Midbrain (tissue), 1 donor: ENCODE data around the gene STRBP.
A peak's percentile ranks its signal among the peaks of the same experiment; 100 is the strongest.
"Not testable (repeated sequence)": the region's sequence is repeated elsewhere in the genome, so short reads cannot be mapped to it uniquely, and the experiment has no call there.

ENCODE experiments used
- DNase-seq: peaks from one replicate; lab custom pipeline; 2025; lab: John Stamatoyannopoulos, UW

The STRBP gene

GRCh38 chr9:123268465-123269259, at the start of gene STRBP:
Gene STRBP (minus strand): TSS chr9:123268586. CDS start chr9:123184134, 84,452 bp downstream.
- peak; percentile 94 for DNase-seq

DNA sequence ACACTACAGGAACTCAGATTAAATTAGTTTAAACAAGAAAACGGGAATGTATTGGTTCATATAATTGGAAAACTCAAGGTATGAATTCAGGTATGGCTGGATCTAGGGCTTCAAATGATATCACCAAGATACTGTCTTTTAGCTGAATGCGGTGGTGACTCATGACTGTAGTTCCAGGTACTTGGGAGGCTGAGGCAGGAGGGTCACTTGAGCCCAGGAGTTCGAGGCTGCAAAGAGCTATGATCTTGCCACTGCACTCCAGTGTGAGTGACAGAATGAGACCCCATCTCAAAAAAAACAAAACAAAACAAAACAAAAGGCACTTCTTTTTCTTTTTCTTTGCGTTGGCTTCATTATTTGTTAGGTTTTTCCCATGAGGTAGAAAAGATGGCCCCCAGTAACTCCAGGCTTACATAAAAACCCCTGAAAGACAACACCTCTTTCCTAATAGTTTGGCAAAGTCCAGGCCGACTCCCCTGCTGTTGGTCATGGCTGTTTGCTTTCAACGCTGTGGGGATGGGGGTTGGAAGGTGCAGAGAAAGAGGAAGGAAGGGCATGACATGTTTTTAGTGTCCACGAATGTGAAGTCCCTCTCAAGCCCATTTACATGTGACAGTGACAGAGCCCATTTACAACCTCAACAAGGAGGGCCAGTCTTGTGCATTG, 47.8 kb upstream of the STRBP start:
- no peak for DNase-seq

DNA sequence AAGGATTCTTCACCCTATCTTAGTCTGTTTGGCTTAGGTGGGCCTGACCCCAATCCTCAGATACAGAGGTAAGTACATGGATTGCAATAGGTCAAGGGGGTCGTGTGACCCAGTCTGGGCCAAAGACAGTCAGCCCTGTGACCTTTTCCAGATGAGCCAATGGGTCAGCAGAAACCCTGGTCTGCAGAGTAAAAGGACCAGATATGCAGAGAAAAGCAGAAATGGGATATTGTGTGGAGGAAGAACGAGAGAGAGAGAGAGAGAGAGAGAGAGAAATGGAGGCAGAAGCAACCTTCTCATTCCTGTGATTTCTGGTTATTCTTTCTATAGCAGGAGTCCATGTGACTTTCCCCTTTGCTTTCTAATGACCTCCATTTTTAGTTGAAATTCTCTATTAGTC, 47.2 kb upstream of the STRBP start:
- DNase-seq: no peak

DNA sequence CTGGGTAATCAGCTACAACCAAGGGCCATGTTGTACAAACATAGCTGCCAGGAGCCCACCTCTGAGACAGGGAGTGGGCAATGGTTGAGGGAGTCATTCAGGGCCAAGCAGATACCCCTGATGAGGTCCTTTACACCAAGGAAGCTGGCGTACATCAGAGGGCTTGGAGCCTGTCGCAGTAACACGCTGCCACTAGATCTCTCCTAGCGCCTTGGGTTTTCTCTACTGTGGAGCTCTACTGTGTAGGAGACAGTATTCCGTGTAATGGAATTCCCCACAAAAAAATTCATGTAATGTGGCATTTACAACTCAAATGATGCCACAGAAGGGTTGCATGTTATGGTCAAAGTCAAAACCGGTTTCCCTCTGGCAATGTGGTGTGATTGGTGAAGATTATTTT, 46.2 kb upstream of the STRBP start:
- no peak for DNase-seq

GRCh38 chr9:123312306-123312877, 44.0 kb upstream of the STRBP start:
- no peak for DNase-seq

- DNase-seq: no peak
These were observed 42.9 kb upstream of the STRBP start for GRCh38 chr9:123311250-123311752.

- no peak for DNase-seq
These were observed 42.3 kb upstream of the STRBP start for GRCh38 chr9:123310551-123311249.

DNA sequence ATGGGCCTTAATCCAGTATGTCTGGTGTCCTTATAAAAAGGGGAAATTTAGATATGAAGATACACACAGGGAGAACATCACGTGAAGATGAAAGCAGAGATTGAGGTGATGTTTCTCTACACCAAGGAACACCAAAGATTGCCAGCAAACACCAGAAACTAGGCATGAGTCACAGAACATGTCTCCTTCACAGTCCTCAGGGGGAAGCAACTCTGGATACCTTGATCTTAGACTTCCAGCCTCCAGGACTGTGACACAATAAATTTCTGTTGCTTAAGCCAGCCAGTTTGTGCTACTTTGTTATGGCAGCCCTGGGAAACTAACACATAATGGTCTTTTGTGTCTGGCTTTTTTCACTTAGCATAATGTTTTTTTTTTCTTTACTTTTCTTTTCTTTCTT, 41.2 kb upstream of the STRBP start:
- no peak for DNase-seq

- DNase-seq: no peak
These were observed 37.5 kb upstream of the STRBP start for GRCh38 chr9:123305879-123306278.

DNA sequence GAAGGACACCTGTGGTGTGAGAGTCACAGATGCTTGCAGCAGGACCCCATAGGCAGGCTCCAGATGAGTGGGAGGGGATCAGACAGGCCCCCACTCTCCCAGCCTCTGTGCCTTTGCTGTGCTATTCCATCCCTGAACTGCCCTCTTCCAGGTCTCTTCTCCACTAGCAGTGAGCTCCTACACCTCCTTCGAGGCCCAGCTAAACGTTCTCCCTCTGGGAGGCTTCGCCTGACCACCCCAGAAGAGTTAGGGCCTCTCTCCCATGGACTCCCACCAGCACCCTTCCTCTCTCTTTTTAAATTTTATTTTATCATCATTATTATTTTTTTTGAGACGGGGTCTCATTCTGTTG, 35.9 kb upstream of the STRBP start:
- no peak for DNase-seq

DNA sequence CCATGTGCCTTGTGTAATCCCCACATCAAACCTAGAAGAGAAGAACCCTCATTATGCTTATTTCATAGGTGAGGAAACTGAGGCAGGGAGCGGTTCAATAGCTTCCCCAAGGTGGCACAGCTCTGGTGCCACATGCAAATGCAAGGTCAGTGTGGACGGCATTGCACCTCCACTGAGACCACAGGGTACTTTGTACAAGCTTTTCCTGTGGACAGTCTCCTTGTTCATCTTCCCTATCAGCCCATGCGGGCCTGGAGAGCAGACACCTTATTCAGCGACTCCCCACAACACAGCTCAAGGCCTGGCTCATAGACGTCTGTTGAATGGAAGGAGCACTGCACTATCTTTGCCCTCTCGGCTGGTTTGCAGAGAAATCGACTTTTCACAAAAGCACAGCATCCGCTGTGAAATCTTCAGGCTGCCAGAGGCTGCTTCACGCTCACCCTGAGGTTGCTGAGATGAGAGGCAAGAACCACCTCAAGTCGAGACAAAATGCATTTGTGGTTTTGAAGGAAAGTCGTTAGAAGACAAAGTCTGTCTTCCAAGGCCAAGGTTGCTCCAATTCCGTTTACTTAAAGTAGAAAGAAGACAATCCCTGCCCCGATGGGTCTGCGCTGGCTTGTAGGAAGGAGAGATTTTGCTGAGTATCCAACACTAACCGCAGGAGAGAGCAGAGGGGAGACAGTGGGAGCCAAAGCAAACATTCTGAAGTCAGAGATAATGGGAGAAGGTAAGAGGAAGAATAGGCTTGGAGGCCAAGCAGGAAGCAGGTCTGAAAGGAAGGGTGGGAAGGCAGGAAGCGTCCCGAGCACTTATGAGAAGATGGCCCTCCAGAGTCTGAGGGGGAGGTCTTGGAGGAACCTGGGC, 34.2 kb upstream of the STRBP start:
- no peak for DNase-seq

- not testable (repeated sequence) for DNase-seq
These were observed 33.5 kb upstream of the STRBP start for GRCh38 chr9:123301936-123302335.

DNA sequence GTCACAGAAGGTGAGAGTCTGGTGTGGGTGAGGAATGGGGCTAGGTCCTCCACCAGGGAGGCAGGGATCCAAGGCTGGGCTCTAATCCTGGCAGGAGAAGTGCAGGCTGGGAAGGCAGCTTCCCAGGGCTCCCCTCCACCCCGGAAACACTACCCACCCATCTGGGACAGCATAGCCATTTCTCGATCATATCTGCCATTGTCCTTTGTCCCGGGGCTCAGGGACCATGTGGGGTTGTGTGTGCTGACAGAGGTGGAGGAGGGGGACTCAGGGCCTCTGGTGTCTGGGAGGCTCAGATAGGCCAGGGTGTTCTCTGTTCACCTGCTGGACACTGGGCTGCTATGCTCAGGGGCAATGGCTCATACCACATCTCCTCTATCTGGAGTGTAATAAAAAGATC, 32.2 kb upstream of the STRBP start:
- no peak for DNase-seq

DNA sequence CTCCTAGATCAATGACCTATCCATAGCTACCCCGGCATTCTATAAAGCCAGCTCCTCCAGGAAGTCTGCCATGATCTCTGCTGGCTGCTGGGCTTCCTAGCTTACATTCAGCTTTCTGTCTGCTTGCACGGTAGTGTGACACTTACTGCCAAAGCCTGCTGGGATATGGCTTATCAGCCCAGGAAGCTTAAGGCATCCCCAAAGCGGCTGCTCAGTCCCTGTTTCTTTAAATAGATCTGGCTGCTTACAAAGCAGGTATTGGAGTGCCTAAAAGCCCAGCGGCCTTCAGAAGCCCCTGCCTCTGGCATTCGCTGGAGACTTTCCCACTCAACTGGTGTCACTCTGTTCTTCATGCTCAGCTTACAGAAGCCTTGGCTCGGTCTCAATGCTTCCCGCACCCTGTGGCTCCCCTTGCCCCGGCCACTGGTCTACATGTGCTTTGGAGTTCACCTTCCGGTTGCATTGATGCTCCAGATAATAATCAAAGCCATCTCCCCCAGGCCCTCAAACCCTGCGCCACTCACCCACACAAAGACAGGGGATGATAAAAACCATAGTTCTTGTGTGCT, 31.3 kb upstream of the STRBP start:
- DNase-seq: no peak

DNA sequence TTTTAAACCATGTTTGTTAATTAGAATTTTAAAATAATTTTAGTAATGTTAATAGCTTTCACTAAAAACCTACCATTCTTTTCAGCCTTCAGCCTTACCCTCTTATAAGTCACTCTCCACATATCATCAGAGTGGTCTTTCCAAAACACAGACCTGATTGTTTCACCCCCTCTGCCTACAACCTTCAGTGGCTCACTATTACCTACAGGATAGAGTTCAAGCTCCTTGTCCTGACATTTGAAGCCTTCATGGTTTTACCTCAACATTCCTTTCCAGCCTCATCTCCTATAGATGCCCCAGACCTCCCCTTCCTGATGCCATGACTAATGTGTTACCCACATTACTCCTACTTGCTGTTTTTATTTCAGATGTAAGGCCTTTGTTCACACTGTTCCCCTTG, 27.8 kb upstream of the STRBP start:
- no peak for DNase-seq

- DNase-seq: no peak
These were observed 23.4 kb upstream of the STRBP start for GRCh38 chr9:123291736-123292135.

DNA sequence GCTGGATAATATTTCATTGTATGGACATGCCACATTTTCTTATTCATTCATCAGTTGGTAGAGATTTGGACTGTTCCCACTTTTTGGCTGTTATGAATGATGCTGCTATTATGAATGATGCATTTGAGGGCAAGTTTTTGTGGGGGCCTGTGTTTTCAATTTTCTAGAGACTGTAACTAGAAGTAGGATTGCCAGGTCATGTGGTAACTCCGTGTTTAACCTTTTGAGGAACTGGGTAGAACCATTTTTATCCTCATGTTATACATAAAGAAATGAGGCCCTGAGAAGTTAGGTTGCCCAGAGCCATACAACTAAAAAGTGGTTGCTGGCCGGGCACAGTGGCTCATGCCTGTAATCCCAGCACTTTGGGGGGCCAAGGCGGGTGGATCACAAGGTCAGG, 22.4 kb upstream of the STRBP start:
- DNase-seq: no peak

DNA sequence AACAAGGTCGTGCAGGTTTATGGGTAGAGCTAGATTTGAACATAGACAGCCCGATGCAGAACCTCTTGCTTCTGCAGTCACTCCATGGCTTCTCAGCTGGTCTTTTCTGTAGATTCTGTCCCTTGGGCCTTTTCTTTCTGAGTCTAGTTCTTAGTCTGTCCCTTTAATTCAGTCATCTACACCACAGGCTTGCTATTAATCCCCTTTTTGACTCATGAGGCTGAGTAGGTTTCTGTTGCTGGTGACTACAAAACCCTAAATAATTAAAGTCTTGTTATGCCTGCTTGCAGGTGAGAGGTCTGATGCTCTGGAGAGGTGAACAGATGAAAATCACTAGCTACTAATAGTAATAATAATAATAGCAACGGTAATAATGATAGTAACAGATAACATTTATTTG, 19.3 kb upstream of the STRBP start:
- no peak for DNase-seq

DNA sequence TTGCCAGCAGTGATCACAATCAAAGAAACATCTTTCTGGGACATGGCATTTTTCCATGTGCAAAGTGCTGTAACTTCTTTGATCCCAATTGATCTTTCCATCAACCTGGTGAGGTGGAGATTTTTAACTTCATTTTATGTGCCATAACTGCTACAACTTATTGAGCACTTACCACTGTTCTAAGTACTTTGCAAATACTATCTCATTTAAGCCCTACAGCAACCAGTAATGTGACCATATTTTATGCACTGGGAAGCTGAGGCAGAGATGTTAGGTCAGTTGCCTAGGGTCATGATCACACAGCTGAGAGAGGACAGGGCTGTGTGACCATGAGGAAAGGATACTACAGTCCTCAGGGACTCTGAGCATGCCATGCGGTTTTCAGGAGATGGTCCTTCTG, 17.9 kb upstream of the STRBP start:
- no peak for DNase-seq

GRCh38 chr9:123284656-123285055, 16.3 kb upstream of the STRBP start:
- DNase-seq: no peak

- no peak for DNase-seq
These were observed 15.1 kb upstream of the STRBP start for GRCh38 chr9:123283455-123283854.
